K562 (cell line): ENCODE data around the gene INPP5E. TPM values are rescaled to one million over a fixed set of nuclear protein-coding genes. Genes with fewer than 3 reads are reported as not detected.
A peak's percentile ranks its signal among the peaks of the same experiment; 100 is the strongest.

Experiments
- ATAC-seq: fragments of 200-7000 bp; cut with Tn5 transposase; 3 replicates; pipeline ENCODE4 v1.9.1; 2020; ENCODE audit warnings: moderate library complexity
- BruUV-seq: library from RNA; stranded (reverse); fragments of 400-500 nt; replicated peaks from 2 replicates; lab custom pipeline; 2021; lab: Mats Ljungman, UMichigan
- CTCF ChIA-PET: fragments of 300-600 bp; formaldehyde crosslinking; extraction: SDS; loops from one replicate; lab custom pipeline; 2021; ENCODE audit warnings: low intra/inter-chr PET ratio; lab: Yijun Ruan, JAX
- POLR2A ChIA-PET: fragments of 300-600, 350-650 bp; sonication (Branson Sonifier 250); formaldehyde crosslinking; extraction: SDS; loops from one replicate; lab custom pipeline; 2021; ENCODE audit warnings: antibody characterized with exemption, inconsistent platforms; lab: Yijun Ruan, JAX
- DNase-seq, 4 experiments: peaks; one replicate each; pipeline versions ENCODE4 v3.0.0 to v3.0.0-alpha.2; 2011 to 2018; ENCODE audit warnings: low spot score in 3 of 4, mixed read lengths in 3 of 4; ENCODE audit errors: extremely low read depth in 1 of 4
- FAIRE-seq: peaks from 2 replicates; lab custom pipeline; 2011; peaks lifted over from hg19 to GRCh38; lab: Jason Lieb, UNC
- H2AFZ ChIP-seq: 2 replicates; pipeline ENCODE4 v1.6.0; 2011; ENCODE audit warnings: low read depth, low read length, control low read depth, inconsistent platforms
- H3K27ac ChIP-seq: fragments of 200-600 bp; 3 replicates; pipeline ENCODE4 v1.8.0; 2011; ENCODE audit warnings: low read depth, mild to moderate bottlenecking, control low read depth, inconsistent platforms, low read length, moderate library complexity, mixed read lengths; ENCODE audit errors: extremely low read depth
- H3K27me3 ChIP-seq, 2 experiments: fragments of 300-600 bp in 1 of 2; 2 replicates in 1 of 2; 3 replicates in 1 of 2; pipeline versions ENCODE4 v1.6.0 to v1.8.0; 2011; ENCODE audit warnings: inconsistent platforms in 2 of 2, low read length in 2 of 2, mild to moderate bottlenecking in 1 of 2, mixed read lengths in 1 of 2, moderate library complexity in 1 of 2; ENCODE audit not compliant: control insufficient read depth in 2 of 2, insufficient read depth in 2 of 2
- H3K36me3 ChIP-seq: fragments of 300-600 bp; 3 replicates; pipeline ENCODE4 v1.8.0; 2011; ENCODE audit warnings: mild to moderate bottlenecking, low read length, inconsistent platforms; ENCODE audit not compliant: control insufficient read depth, insufficient read depth
- H3K4me1 ChIP-seq, 2 experiments: fragments of 200-600 bp in 1 of 2; replicated peaks in 1 of 2; 2 replicates in 1 of 2; 3 replicates in 1 of 2; pipeline versions ENCODE4 v1.5.1 to v1.8.0; 2011; ENCODE audit warnings: inconsistent platforms in 2 of 2, low read length in 2 of 2, mild to moderate bottlenecking in 1 of 2, mixed read lengths in 1 of 2, moderate library complexity in 1 of 2; ENCODE audit not compliant: control insufficient read depth in 2 of 2, insufficient read depth in 2 of 2
- H3K4me2 ChIP-seq: 2 replicates; pipeline ENCODE4 v1.6.1; 2011; ENCODE audit warnings: low read length, control low read depth, inconsistent platforms, mixed read lengths; ENCODE audit not compliant: insufficient read depth
- H3K4me3 ChIP-seq: fragments of 200-600 bp; sonication (generic), shearing (Covaris generic); 2 replicates; pipeline ENCODE4 v1.5.1; 2016; ENCODE audit warnings: control low read depth, inconsistent platforms
- H3K79me2 ChIP-seq: fragments of 200-600 bp; 3 replicates; pipeline ENCODE4 v1.8.0; 2011; ENCODE audit warnings: low read length, inconsistent platforms; ENCODE audit not compliant: control insufficient read depth, insufficient read depth
- H3K9ac ChIP-seq, 2 experiments: 2 replicates each; pipeline versions ENCODE4 v1.6.0 to v1.6.1; 2011; ENCODE audit warnings: low read depth in 2 of 2, low read length in 2 of 2, control low read depth in 1 of 2, inconsistent platforms in 1 of 2, mild to moderate bottlenecking in 1 of 2, mixed read lengths in 1 of 2; ENCODE audit not compliant: insufficient read depth in 1 of 2
- H3K9me1 ChIP-seq: one replicate; pipeline ENCODE4 v1.6.0; 2011; ENCODE audit warnings: inconsistent platforms, mild to moderate bottlenecking, low read length, moderate library complexity; ENCODE audit not compliant: control insufficient read depth, insufficient read depth
- H3K9me3 ChIP-seq: replicated peaks from 2 replicates; pipeline ENCODE4 v1.5.1; 2011; ENCODE audit warnings: low read depth, low read length, inconsistent platforms; ENCODE audit not compliant: control insufficient read depth, insufficient read depth
- H4K20me1 ChIP-seq: replicated peaks from 2 replicates; pipeline ENCODE4 v1.6.1; 2011; ENCODE audit warnings: low read length, inconsistent platforms, mixed read lengths; ENCODE audit not compliant: control insufficient read depth, insufficient read depth
- DNMT1 ChIP-seq: fragments of 450-650 bp; IDR thresholded peaks from 2 replicates; pipeline ENCODE4 v1.6.1; 2016; ENCODE audit warnings: antibody characterized with exemption, mild to moderate bottlenecking
- HDAC2 ChIP-seq: fragments of 450-650 bp; IDR thresholded peaks from 2 replicates; pipeline ENCODE4 v1.6.1; 2016; ENCODE audit warnings: mild to moderate bottlenecking
- KLF10 ChIP-seq: fragments of 250-450 bp; sonication (Bioruptor Pico); IDR thresholded peaks from 2 replicates; pipeline ENCODE4 v1.6.1; 2021; ENCODE audit warnings: matching md5 sums
- MECOM ChIP-seq: fragments of 250-450 bp; sonication (Bioruptor Pico); IDR thresholded peaks from 2 replicates; pipeline ENCODE4 v1.8.0; 2022; ENCODE audit warnings: inconsistent platforms
- MYNN ChIP-seq, 2 experiments: sonication (generic); formaldehyde crosslinking in 1 of 2; IDR thresholded peaks; 2 replicates each; pipeline versions ENCODE4 v1.5.0 to v1.6.1; 2016 to 2020; ENCODE audit warnings: antibody characterized with exemption in 1 of 2, missing genetic modification reagents in 1 of 2
- NBN ChIP-seq: fragments of 450-650 bp; IDR thresholded peaks from 2 replicates; pipeline ENCODE4 v1.6.1; 2016; ENCODE audit warnings: low read depth, mild to moderate bottlenecking
- PYGO2 ChIP-seq: fragments of 450-650 bp; IDR thresholded peaks from 2 replicates; pipeline ENCODE4 v1.6.1; 2016; ENCODE audit warnings: mild to moderate bottlenecking, missing genetic modification characterization, moderate library complexity, missing compliant biosample characterization
- RBM17 ChIP-seq: fragments of 200-400 bp; formaldehyde crosslinking; IDR thresholded peaks from 2 replicates; pipeline ENCODE4 v1.6.1; 2017; ENCODE audit warnings: low read depth, mild to moderate bottlenecking, low read length, borderline replicate concordance
- RBM22 ChIP-seq: fragments of 200-400 bp; formaldehyde crosslinking; IDR thresholded peaks from 2 replicates; pipeline ENCODE4 v1.6.1; 2018; ENCODE audit warnings: low read length, low read depth; ENCODE audit not compliant: poor library complexity, severe bottlenecking
- SRSF7 ChIP-seq: fragments of 200-400 bp; formaldehyde crosslinking; optimal IDR thresholded peaks from 2 replicates; pipeline ENCODE3; 2017; ENCODE audit warnings: mild to moderate bottlenecking, low read depth, low read length
- THRAP3 ChIP-seq: fragments of 450-650 bp; IDR thresholded peaks from 2 replicates; pipeline ENCODE4 v1.6.1; 2016; ENCODE audit warnings: mild to moderate bottlenecking, inconsistent platforms, borderline replicate concordance
- ZFP1 ChIP-seq: fragments of 450-650 bp; formaldehyde crosslinking; IDR thresholded peaks from 2 replicates; pipeline ENCODE4 v1.4.0; 2020; ENCODE audit warnings: mild to moderate bottlenecking, mixed read lengths
- ZNF212 ChIP-seq: fragments of 450-650 bp; formaldehyde crosslinking; IDR thresholded peaks from 2 replicates; pipeline ENCODE4 v1.4.0; 2020; ENCODE audit warnings: mild to moderate bottlenecking
- ZNF224 ChIP-seq: sonication (generic); formaldehyde crosslinking; IDR thresholded peaks from 2 replicates; pipeline ENCODE4 v1.8.0; 2022; ENCODE audit warnings: mild to moderate bottlenecking, missing genetic modification reagents
- ZNF347 ChIP-seq: fragments of 450-650 bp; formaldehyde crosslinking; IDR thresholded peaks from 2 replicates; pipeline ENCODE4 v1.4.0; 2020; ENCODE audit warnings: low read depth, mild to moderate bottlenecking, moderate library complexity
- ZNF584 ChIP-seq: fragments of 200-800 bp; sonication (Bioruptor generic); IDR thresholded peaks from 2 replicates; pipeline ENCODE4 v1.6.1; 2016; ENCODE audit warnings: low read depth, mild to moderate bottlenecking, missing genetic modification characterization, missing compliant biosample characterization
- ZZZ3 ChIP-seq: fragments of 450-650 bp; IDR thresholded peaks from 2 replicates; pipeline ENCODE4 v1.6.1; 2016; ENCODE audit warnings: antibody characterized with exemption, mild to moderate bottlenecking, moderate library complexity
- WGBS: fragments of 100-300 bp; shearing (Covaris generic); methylation state at CpG from one replicate; pipeline ENCODE4 v1.1.6; 2016; ENCODE audit warnings: low coverage, mixed read lengths; ENCODE audit not compliant: insufficient coverage; ENCODE audit errors: missing lambda C conversion rate; 5-methylcytosine and 5-hydroxymethylcytosine counted together
- in situ Hi-C: fragments of 300-500 bp; cut with MboI; formaldehyde crosslinking; loops from 4 replicates; pipeline ENCODE4 v1.15.0; 2018; ENCODE audit warnings: inconsistent platforms, mixed read lengths
- intact Hi-C: fragments of 100-400 bp; cut with micrococcal nuclease; formaldehyde crosslinking; loops from 2 replicates; pipeline ENCODE4 v1.14.2; 2022
- polyA plus RNA-seq, 8 experiments: library from polyadenylated mRNA; depleted of rRNA in 4 of 8; stranded (reverse) in 5 of 8; unstranded in 3 of 8; fragments of >200 nt; fragmentation: Nextera tagmentation in 2 of 8; fragmentation: Illumina TruSeq in 1 of 8; extraction: Ambion mirVana in 2 of 8; extraction: Trizol in 1 of 8; gene quantifications; 2 replicates each; pipeline versions ENCODE4 v1.2.1 to v1.2.3, GENCODE V29; 2011 to 2014; ENCODE audit warnings: inconsistent platforms in 1 of 8, missing spikeins in 1 of 8
- total RNA-seq, 7 experiments: library from RNA; depleted of rRNA in 6 of 7; stranded (reverse); fragments of >200 nt in 6 of 7; fragmentation: Illumina TruSeq in 2 of 7; extraction: Trizol in 2 of 7; gene quantifications; 2 replicates each; pipeline versions ENCODE4 v1.2.1 to v1.2.3, GENCODE V29; 2011 to 2021; ENCODE audit warnings: low replicate concordance in 1 of 7
- TF ChIP-seq, protein P1 (sequence below): sonication (generic); formaldehyde crosslinking; IDR thresholded peaks from 2 replicates; pipeline ENCODE4 v1.8.1; 2023; ENCODE audit warnings: mild to moderate bottlenecking, missing genetic modification reagents
- TF ChIP-seq, protein P2 (sequence below): sonication (generic); formaldehyde crosslinking; IDR thresholded peaks from 2 replicates; pipeline ENCODE4 v1.8.1; 2023; ENCODE audit warnings: mild to moderate bottlenecking, missing genetic modification reagents

Gene INPP5E
- total and polyA plus RNA-seq, 9 of the 15 experiments (the other 6 are each of a cell fraction or from before 2014, with no cell fraction given) = 0.38 to 17.4 (median 4.9) TPM

DNA sequence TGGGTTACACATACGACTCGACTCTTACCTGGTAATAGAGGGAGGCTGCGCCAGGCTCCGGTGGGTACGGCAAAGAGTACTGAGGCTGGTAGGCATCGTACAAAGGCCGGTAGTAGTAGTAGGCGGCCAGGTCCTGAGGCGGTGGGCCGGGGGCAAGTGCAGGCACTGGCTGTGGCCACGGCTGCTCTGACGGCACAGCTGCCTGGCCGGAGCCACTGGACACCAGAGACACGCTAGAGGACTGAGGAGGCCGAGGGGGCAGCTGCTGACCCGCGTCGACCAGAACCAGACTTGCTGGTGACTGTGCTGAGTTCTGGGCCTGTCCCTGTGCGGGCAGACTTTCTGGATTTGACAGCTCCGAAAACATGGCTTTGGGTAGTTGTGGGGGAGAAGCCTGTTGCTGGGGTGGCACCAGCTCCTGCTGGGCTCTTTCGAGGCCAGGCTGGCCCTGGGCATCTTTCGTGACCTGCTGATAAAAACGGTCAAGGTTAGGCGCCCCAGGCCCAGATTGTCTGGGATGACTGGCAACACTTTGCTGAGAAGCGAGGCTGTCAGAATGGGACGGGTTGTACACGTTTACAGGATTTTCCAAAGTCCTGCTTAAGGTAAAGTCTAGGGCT lies 34.5 kb upstream of the INPP5E start (continued):
- TF ChIP-seq, protein P1, sequence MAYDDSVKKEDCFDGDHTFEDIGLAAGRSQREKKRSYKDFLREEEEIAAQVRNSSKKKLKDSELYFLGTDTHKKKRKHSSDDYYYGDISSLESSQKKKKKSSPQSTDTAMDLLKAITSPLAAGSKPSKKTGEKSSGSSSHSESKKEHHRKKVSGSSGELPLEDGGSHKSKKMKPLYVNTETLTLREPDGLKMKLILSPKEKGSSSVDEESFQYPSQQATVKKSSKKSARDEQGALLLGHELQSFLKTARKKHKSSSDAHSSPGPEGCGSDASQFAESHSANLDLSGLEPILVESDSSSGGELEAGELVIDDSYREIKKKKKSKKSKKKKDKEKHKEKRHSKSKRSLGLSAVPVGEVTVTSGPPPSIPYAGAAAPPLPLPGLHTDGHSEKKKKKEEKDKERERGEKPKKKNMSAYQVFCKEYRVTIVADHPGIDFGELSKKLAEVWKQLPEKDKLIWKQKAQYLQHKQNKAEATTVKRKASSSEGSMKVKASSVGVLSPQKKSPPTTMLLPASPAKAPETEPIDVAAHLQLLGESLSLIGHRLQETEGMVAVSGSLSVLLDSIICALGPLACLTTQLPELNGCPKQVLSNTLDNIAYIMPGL (CRISPR knock-in tag) = no peak
- no peak for TF ChIP-seq ZNF212 (CRISPR knock-in tag)
- peak; percentile 54 for TF ChIP-seq RBM22
- no peak for TF ChIP-seq DNMT1

DNA sequence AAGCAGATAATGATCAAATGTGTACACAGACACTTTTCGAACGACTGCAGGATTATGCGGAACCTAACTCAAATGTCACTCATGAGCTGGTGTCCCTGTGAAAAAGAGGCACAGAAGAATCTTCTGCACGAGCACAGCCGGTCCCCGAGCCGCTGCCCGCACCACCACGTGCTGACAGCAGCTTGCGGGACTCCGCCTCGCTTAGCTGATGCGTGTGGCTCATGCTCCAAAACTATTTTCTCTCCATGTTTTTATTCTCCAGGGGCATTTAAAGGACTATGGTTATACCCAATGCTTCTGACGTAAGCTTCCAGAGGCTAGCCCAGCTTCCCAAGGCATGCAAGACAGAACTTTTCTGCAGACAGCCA lies 33.7 kb upstream of the INPP5E start:
- H3K4me3 ChIP-seq = no peak overlapping the region
- no peaks in the 10 kb centered on the region for H3K9me3 ChIP-seq
- WGBS = 94% methylated on average over 14 of the region's 14 CpGs
- ATAC-seq (no peak), FAIRE-seq (no peak), DNase-seq (no peak)
- H3K9ac ChIP-seq = no peak overlapping the region
- no peaks in the 10 kb centered on the region for H3K27me3 ChIP-seq
- H3K36me3 ChIP-seq = peaks cover 100% of the 10 kb centered on the region
- ChIA-PET CTCF (no interaction called here), POLR2A (interaction anchor here (0.6 to 3.0 kb wide), 7 partner anchors 8 to 173 kb away, joined by 3 to 8 read pairs (median 4); no protein-coding TSS in a partner anchor)
- H2AFZ ChIP-seq = no peak overlapping the region
- in situ Hi-C loops (no loop called here), intact Hi-C loops (no loop called here)
- BruUV-seq = no TSS peak
- peaks cover 65% of the 10 kb centered on the region for H3K79me2 ChIP-seq
- peaks cover 49% of the 10 kb centered on the region for H4K20me1 ChIP-seq
- H3K4me1 ChIP-seq = peaks cover 0 to 23% of the 10 kb centered on the region in 2 experiments; a peak in 3 of 5 replicates
- no peak overlapping the region for H3K27ac ChIP-seq
- peaks cover 5% of the 10 kb centered on the region for H3K9me1 ChIP-seq
- no peak overlapping the region for H3K4me2 ChIP-seq
- no peak for TF ChIP-seq KLF10
- no peak for TF ChIP-seq NBN
- peak; percentile 24 for TF ChIP-seq RBM22
- TF ChIP-seq SRSF7 = no peak
- TF ChIP-seq THRAP3 = no peak
- TF ChIP-seq MECOM (CRISPR knock-in tag) = no peak
- no peak for TF ChIP-seq ZNF224 (CRISPR knock-in tag)
- TF ChIP-seq HDAC2 = no peak
- no peak for TF ChIP-seq ZZZ3
- no peak for TF ChIP-seq RBM17
- TF ChIP-seq, protein P2, sequence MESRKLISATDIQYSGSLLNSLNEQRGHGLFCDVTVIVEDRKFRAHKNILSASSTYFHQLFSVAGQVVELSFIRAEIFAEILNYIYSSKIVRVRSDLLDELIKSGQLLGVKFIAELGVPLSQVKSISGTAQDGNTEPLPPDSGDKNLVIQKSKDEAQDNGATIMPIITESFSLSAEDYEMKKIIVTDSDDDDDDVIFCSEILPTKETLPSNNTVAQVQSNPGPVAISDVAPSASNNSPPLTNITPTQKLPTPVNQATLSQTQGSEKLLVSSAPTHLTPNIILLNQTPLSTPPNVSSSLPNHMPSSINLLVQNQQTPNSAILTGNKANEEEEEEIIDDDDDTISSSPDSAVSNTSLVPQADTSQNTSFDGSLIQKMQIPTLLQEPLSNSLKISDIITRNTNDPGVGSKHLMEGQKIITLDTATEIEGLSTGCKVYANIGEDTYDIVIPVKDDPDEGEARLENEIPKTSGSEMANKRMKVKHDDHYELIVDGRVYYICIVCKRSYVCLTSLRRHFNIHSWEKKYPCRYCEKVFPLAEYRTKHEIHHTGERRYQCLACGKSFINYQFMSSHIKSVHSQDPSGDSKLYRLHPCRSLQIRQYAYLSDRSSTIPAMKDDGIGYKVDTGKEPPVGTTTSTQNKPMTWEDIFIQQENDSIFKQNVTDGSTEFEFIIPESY (CRISPR knock-in tag) = 0 out of 2 replicates have a peak, but pooled peaks have one; percentile 39
- no peak for TF ChIP-seq ZFP1 (CRISPR knock-in tag)
- TF ChIP-seq ZNF347 (CRISPR knock-in tag) = no peak
- no peak for TF ChIP-seq PYGO2
- TF ChIP-seq ZNF584 (CRISPR knock-in tag) = no peak
- TF ChIP-seq MYNN (IDR thresholded peaks at IDR 0.05) = no peak
- TF ChIP-seq MYNN (CRISPR knock-in tag; IDR thresholded peaks at IDR 0.05) = no peak
